ENCODE results near the gene TUBGCP2. TPM values are rescaled to one million over a fixed set of nuclear protein-coding genes. Genes with fewer than 3 reads are reported as not detected.

The TUBGCP2 gene
- total and polyA plus RNA-seq, 2 of the 13 experiments (the other 11 are each of a cell fraction or from before 2014, with no cell fraction given) = 21.3 to 34.5 TPM

DNA sequence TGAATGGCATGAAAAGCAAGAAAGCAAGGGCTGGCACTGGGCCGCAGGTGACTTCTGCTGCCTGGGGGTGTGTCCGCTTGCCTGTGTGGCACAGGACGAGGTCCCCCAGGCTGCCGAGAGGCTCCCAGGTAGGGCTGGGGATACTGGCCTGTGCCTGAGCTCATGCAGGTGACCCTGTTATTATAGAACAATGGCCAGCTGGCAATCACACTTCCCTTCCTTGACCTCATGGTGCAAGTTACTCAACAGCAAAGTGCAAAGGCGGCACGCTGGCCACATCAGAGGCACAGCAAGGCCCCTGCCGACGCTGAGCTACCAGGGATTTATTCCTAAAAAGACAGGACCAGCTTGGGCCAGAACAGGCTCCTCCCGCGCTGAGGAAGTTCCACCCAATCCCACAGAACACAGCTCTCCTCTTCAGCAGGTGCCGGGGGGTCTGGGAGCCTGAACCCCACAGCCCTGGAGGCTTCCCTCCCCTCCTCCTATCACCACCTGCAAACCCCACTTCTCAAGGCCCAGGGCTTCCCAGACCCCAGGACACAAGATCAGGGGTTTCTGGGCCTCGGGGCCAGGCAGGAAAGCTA, 30.6 kb downstream of the TUBGCP2 start (continued):
- TF ChIP-seq GABPB1 (CRISPR knock-in tag; IDR thresholded peaks at IDR 0.05) = no peak
- no peak for TF ChIP-seq NR3C1 (CRISPR knock-in tag; IDR thresholded peaks at IDR 0.05)
- no peak for TF ChIP-seq ATF1 (CRISPR knock-in tag; IDR thresholded peaks at IDR 0.05)
- TF ChIP-seq FOXJ3 (CRISPR knock-in tag; IDR thresholded peaks at IDR 0.05; ENCODE audit: borderline replicate concordance) = no peak
- TF ChIP-seq ZNF652 (CRISPR knock-in tag; IDR thresholded peaks at IDR 0.05; ENCODE audit: borderline replicate concordance, low read depth) = no peak
- TF ChIP-seq, protein P1, sequence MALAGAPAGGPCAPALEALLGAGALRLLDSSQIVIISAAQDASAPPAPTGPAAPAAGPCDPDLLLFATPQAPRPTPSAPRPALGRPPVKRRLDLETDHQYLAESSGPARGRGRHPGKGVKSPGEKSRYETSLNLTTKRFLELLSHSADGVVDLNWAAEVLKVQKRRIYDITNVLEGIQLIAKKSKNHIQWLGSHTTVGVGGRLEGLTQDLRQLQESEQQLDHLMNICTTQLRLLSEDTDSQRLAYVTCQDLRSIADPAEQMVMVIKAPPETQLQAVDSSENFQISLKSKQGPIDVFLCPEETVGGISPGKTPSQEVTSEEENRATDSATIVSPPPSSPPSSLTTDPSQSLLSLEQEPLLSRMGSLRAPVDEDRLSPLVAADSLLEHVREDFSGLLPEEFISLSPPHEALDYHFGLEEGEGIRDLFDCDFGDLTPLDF (CRISPR knock-in tag; IDR thresholded peaks at IDR 0.05) = no peak
- TF ChIP-seq, protein P2, sequence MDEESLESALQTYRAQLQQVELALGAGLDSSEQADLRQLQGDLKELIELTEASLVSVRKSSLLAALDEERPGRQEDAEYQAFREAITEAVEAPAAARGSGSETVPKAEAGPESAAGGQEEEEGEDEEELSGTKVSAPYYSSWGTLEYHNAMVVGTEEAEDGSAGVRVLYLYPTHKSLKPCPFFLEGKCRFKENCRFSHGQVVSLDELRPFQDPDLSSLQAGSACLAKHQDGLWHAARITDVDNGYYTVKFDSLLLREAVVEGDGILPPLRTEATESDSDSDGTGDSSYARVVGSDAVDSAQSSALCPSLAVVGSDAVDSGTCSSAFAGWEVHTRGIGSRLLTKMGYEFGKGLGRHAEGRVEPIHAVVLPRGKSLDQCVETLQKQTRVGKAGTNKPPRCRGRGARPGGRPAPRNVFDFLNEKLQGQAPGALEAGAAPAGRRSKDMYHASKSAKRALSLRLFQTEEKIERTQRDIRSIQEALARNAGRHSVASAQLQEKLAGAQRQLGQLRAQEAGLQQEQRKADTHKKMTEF (CRISPR knock-in tag; IDR thresholded peaks at IDR 0.05) = no peak
- TF ChIP-seq AGO1 (IDR thresholded peaks at IDR 0.05; ENCODE audit: low read depth, low read length, poor library complexity, severe bottlenecking) = no peak
- peak; percentile 64; the same call in 1 of the 2 replicates for TF ChIP-seq CEBPB (IDR thresholded peaks at IDR 0.05; ENCODE audit: borderline replicate concordance, low read depth, low read length)
- TF ChIP-seq TCF7 (IDR thresholded peaks at IDR 0.05; ENCODE audit: low read depth) = peak; percentile 65; the same call in 1 of the 2 replicates
- TF ChIP-seq RARA (CRISPR knock-in tag; IDR thresholded peaks at IDR 0.05) = peak; percentile 80
- TF ChIP-seq BHLHE40 (IDR thresholded peaks at IDR 0.05; ENCODE audit: low read length) = peak; percentile 83
- TF ChIP-seq, protein P3, sequence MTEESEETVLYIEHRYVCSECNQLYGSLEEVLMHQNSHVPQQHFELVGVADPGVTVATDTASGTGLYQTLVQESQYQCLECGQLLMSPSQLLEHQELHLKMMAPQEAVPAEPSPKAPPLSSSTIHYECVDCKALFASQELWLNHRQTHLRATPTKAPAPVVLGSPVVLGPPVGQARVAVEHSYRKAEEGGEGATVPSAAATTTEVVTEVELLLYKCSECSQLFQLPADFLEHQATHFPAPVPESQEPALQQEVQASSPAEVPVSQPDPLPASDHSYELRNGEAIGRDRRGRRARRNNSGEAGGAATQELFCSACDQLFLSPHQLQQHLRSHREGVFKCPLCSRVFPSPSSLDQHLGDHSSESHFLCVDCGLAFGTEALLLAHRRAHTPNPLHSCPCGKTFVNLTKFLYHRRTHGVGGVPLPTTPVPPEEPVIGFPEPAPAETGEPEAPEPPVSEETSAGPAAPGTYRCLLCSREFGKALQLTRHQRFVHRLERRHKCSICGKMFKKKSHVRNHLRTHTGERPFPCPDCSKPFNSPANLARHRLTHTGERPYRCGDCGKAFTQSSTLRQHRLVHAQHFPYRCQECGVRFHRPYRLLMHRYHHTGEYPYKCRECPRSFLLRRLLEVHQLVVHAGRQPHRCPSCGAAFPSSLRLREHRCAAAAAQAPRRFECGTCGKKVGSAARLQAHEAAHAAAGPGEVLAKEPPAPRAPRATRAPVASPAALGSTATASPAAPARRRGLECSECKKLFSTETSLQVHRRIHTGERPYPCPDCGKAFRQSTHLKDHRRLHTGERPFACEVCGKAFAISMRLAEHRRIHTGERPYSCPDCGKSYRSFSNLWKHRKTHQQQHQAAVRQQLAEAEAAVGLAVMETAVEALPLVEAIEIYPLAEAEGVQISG (CRISPR knock-in tag; IDR thresholded peaks at IDR 0.05) = no peak
- TF ChIP-seq, protein P4, sequence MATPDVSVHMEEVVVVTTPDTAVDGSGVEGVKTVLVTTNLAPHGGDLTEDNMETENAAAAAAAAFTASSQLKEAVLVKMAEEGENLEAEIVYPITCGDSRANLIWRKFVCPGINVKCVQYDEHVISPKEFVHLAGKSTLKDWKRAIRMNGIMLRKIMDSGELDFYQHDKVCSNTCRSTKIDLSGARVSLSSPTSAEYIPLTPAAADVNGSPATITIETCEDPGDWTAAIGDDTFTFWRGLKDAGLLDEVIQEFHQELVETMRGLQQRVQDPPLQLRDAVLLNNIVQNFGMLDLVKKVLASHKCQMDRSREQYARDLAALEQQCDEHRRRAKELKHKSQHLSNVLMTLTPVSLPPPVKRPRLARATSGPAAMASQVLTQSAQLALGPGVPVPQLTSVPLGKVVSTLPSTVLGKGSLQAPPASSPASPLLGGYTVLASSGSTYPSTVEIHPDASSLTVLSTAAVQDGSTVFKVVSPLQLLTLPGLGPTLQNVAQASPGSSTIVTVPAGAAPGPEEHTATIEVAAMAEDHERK (CRISPR knock-in tag; IDR thresholded peaks at IDR 0.05; ENCODE audit: low read depth) = no peak
- TF ChIP-seq, protein P5, sequence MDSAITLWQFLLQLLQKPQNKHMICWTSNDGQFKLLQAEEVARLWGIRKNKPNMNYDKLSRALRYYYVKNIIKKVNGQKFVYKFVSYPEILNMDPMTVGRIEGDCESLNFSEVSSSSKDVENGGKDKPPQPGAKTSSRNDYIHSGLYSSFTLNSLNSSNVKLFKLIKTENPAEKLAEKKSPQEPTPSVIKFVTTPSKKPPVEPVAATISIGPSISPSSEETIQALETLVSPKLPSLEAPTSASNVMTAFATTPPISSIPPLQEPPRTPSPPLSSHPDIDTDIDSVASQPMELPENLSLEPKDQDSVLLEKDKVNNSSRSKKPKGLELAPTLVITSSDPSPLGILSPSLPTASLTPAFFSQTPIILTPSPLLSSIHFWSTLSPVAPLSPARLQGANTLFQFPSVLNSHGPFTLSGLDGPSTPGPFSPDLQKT (CRISPR knock-in tag; IDR thresholded peaks at IDR 0.05; ENCODE audit: borderline replicate concordance) = no peak
- TF ChIP-seq AGO2 (optimal IDR thresholded peaks at IDR 0.05; ENCODE audit: low read depth, low read length) = no peak
- TF ChIP-seq, protein P6, sequence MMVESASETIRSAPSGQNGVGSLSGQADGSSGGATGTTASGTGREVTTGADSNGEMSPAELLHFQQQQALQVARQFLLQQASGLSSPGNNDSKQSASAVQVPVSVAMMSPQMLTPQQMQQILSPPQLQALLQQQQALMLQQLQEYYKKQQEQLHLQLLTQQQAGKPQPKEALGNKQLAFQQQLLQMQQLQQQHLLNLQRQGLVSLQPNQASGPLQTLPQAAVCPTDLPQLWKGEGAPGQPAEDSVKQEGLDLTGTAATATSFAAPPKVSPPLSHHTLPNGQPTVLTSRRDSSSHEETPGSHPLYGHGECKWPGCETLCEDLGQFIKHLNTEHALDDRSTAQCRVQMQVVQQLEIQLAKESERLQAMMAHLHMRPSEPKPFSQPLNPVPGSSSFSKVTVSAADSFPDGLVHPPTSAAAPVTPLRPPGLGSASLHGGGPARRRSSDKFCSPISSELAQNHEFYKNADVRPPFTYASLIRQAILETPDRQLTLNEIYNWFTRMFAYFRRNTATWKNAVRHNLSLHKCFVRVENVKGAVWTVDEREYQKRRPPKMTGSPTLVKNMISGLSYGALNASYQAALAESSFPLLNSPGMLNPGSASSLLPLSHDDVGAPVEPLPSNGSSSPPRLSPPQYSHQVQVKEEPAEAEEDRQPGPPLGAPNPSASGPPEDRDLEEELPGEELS (CRISPR knock-in tag; IDR thresholded peaks at IDR 0.05) = no peak
- no peak for TF ChIP-seq MAZ (IDR thresholded peaks at IDR 0.05; ENCODE audit: borderline replicate concordance, low read depth, low read length)
- 0 out of 2 replicates have a peak, but pooled peaks have one; percentile 46 for TF ChIP-seq MAZ (CRISPR knock-in tag; IDR thresholded peaks at IDR 0.05; ENCODE audit: low read depth)
- no peak for TF ChIP-seq MIER2 (CRISPR knock-in tag; IDR thresholded peaks at IDR 0.05)
